Muscle of back (tissue), 11 donors: ENCODE results near the gene ERBB4. TPM values are rescaled to one million over a fixed set of nuclear protein-coding genes. Genes with fewer than 3 reads are reported as not detected.
"Not testable (repeated sequence)": the region's sequence is repeated elsewhere in the genome, so short reads cannot be mapped to it uniquely, and the experiment has no call there.

Experiments
- DNase-seq, 3 donors: peaks; one replicate each; pipeline versions ENCODE4 v3.0.0 to v3.0.0-alpha.2; 2013
- polyA plus RNA-seq, 10 donors: library from polyadenylated mRNA; unstranded; fragments of 120-200 nt; gene quantifications; one replicate each; pipeline ENCODE4 v1.2.1, GENCODE V29; 2013; ENCODE audit not compliant: insufficient read length in 10 of 10

The ERBB4 gene
- polyA plus RNA-seq, 10 donors = 4.4 to 12.2 (median 8.8) TPM

DNA sequence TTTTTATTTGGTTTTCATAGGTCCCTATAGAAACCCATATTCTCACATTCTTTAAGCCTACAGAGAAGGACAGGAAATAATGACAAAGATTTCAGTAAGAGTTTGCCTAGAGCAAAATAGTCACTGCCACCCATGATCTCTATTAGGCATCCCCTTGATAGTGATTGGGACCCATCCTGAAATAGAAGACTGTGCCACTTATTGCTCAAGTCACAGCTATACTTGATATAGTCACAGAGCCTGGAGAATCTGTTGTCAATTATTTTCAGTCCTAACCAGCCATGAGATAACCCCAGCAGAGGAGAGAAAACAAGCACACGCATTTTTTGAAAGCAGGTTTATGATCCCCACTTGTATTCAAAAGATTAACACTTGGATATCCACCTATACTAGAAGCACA lies 8.2 kb downstream of the ERBB4 start:
- DNase-seq = no peak

DNA sequence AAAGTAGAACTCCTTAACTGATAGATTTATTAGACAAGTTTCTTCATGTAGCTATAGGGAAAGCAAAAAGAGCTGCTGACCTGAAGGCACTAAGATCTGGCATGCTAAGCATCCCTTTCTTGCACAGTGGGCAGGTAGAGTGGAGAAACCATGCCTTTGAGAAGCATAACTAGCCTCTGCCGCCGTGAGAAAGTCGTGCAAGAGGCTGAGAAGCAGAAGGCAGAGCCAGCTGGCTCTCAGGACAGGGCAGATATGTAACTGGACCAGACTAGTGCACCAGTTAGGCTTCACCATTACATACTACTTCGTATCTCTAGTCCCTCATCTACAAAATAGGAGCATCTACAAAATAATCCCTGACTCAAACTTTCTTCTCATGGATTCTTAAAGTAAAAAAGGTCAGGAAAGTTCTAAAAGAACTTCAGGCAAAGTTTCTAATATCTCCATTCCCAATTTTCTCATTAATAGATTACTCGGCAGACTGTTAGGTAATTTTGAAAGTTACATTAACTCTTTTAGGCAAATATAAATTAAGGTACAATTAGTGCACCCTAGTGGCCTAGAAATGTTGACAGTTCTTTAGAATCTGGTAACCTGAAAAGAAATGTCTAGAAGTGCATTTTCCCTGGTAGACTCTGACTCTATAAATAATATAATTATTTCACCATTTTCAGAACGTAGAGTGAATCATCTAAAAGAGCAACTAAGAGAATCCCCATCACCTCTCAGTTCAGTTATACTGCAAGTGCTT lies 10.3 kb downstream of the ERBB4 start:
- no peak for DNase-seq

DNA sequence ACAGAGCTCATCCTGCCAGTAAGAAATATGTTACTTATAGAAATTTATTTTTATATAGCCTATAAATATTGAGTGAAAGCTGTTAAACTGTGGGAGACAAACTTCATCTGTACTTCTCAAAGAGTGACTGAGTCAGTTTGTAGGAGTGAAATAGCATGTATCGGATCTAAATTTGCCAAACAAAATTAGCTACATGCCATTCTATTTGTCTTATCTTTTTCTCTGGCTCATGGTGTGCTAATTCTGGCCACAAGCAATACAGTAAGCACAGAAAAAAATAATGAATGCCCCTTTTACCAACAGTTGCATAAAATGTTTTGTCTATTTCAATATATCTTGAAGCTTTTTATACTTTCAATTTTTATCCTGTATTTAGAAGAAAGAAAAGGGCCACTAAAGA lies 12.5 kb downstream of the ERBB4 start:
- DNase-seq = no peak

DNA sequence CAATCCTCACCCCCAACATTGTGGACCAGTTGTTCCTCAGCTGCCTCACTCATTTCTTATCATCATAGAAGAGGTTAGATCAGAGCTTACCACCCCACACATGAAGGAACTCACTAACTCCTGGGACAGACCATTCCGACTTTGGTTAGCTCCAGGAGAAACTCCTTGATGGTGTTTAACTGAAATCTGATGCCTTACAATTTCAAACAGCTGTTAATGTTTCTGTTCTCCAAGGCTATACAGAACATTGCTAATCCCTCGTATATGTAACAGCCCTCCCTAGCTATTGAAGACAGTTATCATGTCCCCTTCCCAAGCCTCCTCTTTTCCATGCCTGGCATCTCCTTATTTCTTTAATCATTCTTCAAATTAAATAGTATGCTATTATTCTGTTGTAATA lies 14.8 kb downstream of the ERBB4 start:
- DNase-seq = peak in 1 of 3 donors; percentile 19

DNA sequence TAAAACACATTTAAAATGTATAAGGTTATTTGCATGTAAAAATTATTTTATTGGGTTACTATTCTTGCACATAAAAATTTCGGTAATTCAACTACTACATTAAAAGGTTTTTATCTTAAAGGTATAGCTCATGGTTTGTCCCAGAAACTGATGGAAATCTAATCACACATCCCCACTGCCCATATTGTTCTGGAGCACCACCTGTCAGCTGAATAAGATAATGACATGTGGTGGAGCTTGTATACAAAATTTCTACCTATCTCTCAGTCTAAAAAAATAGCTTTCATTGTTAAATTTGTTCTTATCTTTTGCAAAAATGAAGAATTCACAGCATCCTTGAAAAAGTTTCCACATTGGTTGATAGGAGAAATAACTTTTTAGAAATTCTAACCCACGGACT lies 18.3 kb downstream of the ERBB4 start:
- peak; percentile 2 to 22 (median 7) for DNase-seq

DNA sequence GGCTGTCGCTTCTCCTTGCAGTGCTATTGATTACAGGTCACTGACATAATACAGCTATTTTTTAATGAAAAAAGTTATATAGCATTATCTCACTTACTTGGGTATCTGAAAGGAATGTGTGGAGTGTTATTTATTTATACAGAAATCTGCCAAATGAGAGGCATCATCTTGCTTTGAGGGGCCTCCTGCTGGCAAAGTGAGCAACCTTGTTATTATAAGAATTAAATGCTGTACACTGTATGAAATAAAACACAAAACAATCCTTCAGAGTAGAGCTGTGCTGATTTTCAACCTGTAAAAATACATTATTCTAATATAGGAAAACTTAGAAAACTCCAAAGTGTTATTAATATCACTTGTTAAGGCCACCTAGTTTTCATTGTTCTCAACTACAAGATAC lies 20.9 kb downstream of the ERBB4 start:
- no peak for DNase-seq

DNA sequence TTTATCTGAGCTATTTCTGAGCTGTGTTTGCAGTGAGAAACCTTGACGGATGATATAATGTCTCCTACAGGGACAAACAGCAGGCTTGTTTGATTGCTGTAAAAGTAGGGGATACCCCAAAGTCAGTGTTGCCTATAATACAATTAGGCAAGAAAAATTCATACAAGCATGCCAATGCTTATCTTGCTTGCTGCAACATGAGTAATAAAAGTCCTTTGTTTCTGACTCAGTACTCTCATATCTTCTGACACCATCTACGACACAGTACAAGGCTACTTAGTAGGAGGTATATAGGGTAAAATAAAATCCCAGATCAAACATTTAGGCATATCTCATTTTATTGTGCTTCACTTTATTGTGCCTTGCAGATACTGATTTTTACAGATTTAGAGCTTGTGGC lies 33.0 kb downstream of the ERBB4 start:
- DNase-seq = no peak

DNA sequence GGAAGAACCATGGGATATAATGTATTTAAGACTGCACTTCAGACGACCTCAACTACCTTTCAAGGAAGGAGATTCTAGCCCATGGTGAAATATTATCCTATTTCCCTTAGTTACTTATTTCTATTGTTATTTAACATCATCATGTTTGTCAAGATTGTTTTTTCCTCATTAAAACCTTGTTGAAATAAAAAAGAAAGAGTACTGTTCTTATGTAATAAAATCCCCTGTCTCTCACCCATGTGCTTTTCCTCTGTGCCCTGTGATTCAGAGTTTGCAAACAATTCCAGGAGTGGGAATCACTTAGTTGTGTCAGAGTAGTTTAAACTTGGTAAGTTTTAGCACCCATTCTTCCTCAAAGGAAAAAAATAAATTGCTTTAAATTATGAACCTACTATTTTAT lies 43.6 kb downstream of the ERBB4 start:
- no peak for DNase-seq

DNA sequence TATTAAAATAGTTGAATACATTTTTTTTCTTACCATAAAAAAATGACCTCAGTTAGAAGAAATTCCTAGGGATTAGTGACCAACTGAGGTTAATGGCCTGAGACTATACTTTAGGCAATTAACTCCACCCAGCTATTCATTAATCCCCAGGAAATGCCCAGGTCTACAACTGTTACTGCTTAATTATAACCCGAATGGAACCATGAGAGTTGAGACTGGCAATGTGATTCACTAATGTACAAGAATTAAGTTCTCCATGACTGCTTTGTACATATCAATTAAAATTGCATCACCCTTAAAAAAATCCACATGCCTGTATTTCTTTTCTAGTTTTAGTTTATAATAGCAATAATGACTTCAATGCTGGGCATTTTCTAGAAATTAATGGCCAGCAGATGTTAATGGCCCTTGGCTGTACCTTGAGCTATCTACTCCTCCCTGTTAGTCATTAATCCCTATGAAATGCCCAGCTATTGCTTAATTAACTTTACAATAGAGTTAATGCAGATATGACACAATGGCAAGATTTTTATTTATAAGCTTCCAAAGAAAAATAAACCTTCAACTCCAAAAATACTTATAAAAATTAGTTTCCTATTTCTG lies 44.1 kb downstream of the ERBB4 start:
- DNase-seq = no peak

DNA sequence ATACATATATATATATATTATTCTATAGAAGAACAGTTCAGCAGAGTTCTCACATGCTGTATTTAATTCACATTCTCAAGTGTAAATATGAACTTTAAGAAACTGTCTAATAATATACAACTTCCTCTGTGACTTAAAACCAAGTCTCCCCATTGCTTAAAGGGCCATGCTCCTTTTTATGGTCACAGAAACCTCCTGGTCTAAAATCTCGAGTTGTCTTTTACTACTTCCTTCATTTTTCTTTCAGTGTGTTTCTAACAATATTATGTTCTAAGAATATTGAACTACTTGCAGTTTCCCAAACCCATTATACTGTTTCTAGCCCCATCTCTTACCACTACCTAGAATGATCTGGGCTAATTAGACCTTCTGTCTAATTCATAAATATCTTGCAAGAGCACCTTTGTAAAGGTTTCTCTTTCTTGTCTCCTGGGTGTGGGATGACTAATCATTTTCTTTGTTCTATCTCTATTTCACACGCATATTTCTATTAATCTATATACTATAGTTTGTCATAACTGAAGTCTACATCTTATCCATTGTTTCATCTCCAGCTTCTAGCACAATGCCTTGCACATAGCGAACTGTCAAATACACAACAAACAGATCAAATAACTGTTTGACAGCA lies 48.8 kb downstream of the ERBB4 start:
- no peak for DNase-seq

DNA sequence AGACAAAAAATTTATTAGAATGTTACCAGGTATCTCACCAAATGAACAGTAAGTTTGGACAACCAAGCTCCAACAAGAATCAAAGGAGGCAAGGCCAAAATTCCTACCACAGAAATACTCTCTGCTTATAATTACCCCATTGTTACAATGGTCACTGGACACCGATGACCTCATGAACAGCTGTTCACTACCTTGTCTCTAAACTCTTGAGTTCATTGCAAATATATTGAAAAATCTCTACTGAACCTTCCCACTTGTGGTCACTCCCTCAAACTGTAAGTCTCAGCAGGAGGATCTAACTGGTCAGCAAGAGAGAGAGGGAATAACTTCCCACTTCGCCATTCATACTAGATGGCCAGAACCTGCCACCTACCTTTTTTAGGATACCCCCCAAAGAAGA lies 50.0 kb downstream of the ERBB4 start:
- DNase-seq = no peak

DNA sequence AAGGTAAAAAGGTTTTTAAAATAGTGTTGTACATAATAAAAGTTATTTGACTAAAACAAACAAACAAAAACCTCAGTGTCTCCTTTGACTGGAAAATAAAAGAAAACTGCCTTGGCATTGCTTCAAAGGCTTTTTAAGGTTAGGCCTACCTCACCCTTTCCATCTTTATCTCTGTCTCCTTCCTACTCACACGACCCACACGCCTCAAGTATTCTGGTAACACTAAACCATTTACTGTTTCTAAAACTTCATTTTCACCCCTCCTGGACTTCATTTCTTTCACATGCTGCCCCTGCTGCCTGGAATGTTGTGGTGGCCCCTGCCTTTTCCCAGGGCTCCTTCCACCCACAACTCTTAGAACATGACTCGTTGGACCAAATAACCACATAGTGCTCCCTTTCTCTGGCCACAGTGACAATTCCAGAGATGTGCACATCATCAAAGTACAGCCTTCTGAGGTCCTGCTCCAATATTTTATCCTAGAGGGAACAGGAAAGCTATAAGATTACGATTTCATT lies 54.0 kb downstream of the ERBB4 start:
- peak in 2 of 3 donors; percentile 1 to 2 for DNase-seq

DNA sequence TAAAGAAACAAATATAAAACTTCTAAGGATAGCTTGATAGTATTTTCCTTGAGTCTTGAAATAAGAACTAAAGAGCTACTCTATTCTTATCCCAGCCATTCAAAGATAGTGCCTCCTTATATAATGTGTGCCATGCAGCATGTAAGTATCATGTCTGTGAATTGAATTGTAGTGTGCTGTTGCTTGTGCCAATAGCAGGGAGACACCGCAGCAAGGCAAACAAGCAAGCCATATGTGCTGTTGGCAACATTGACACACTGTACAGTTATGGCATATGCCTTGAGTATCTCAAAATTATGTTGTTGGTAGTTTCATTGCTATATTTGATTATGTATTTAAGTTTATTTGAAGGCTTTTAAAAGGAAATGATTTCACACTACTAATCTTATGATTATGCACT lies 58.2 kb downstream of the ERBB4 start:
- DNase-seq = no peak

DNA sequence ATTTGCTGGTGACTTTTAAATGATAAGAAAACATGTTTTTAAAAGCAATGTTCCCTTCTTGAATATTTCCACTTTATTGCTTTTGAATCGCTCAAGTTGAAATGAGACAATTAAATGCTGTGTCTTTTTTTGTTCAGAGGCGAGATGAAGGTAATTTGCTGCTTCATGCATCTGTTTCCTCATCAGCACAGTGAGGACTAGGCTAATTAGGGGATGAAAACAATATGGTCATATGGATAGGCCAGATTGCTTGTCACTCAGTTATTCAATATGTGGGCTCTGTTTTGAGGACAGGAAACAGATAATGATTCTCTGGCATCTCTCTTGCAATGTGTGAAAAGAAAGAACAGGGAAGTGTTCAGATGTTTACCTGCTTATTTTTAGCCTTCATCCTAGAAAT lies 61.0 kb downstream of the ERBB4 start:
- no peak for DNase-seq

DNA sequence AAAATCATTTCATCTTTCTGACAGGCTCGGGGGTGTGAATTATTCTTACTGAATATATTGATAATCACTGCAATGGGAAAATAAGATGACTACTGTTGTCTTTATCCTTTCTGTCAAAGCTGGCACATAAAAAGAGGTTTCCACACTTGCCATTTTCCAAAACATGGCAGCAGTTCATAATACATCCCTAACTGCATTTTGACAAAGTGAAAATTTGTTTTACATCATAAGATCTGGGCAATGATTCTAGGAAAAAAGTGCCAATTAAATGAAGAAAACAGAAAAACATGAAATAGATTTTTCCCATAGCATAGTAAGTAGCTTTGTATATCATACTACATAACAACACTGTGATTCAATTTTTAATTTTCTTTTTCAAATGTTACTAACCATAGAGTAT lies 65.4 kb downstream of the ERBB4 start:
- no peak for DNase-seq

DNA sequence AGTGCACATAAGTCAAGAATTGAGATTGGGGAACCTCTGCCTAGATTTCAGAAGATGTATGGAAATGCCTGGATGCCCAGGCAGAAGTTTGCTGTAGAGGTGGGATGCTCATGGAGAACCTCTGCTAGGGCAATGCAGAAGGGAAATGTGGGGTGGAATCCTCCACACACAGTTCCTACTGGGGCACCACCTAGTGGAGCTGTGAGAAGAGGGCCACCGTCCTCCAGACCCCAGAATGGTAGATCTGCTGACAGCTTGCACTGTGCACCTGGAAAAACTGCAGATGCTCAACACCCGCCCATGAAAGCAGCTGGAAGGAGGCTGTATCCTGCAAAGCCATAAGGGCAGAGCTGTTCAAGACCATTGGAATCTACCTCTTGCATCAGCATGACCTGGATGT lies 71.1 kb downstream of the ERBB4 start:
- DNase-seq = not testable (repeated sequence)

DNA sequence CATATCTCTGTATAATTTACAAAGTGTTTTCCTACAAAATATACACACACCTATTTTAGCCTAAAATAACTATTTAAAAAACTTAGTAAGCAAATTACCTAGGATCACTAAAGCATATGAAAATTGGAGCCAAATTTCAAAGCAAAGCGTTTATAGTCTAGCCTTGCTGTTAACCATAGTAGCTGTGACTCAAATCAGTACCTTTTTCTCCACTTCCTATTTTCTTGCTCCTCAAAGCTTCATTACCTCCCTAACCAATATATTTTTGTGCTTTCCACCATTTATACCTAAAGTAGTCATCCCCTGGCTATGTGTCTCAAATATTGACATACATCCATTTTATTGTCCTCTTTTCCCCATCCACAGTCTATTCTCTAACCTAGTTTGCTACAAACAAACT lies 73.1 kb downstream of the ERBB4 start:
- no peak for DNase-seq

DNA sequence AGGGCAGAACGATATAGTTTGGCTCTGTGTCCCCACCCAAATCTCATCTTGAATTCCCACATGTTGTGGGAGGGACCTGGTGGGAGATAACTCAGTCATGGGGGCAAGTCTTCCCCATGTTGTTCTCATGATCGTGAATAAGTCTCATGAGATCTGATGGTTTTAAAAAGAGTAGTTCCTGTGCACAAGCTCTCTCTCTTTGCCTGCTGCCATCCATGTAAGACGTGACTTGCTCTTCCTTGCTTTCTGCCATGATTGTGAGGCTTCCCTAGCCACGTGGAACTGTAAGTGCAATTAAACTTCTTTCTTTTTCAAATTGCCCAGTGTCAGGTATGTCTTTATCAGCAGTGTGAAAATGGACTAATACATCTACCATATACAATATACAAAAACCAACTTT lies 76.9 kb downstream of the ERBB4 start:
- DNase-seq = not testable (repeated sequence)

DNA sequence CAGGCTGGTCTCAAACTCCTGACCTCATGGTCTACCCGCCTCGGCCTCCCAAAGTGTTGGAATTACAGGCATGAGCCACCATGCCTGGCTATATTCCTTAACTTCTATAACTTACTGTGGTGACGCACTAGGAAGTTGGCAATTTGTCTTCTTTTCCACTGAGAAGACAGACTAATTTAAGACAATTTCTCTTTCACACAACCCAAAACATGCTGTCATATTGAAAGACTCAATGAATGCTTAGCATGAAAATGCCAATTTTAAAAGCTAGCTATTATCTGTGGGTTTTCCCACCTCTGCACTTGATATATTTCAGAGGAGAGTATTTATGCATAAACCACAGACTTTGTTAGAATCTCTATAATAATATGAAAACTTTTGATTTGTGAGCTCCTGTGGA lies 84.5 kb downstream of the ERBB4 start:
- DNase-seq = no peak

DNA sequence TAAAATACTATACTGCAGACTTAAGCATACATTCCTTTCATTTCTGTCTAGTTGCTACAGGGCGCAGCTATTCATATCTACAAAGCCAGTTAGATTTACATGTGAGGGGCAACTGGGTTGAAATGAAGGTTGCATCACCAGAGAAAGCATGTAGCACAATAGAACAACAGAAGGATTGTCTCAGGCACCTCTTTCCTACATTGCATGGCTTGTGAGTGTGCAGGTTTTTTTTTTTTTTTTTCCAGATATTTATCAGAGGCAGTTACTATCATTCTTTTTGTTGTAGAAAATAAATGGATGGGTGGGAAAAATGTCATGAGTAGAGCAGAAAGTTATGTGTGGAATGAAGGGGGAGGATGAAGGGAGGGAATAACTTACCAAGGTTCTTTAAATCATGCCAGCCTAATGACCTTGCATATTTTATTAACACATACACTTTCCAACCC lies 86.8 kb downstream of the ERBB4 start:
- peak in 1 of 3 donors; percentile 57 for DNase-seq

DNA sequence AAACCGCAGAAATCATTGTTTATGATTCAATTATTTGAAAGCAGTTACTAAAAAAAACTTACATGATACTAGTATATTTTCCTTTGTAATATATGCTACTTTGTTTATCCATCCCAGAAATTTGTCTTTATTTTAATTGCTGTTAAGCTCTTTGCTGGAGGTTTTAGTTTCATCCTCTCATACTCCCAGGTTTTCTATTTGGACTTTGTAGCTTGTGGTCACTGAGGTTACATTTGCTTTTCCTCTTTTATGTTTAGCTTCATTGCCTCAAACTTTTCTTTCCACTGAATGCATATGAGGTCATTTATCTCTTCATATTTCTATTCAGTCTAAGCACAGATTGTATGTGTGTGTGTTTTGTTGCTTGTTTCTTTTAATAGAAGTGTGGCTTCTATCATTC lies 89.9 kb downstream of the ERBB4 start:
- no peak for DNase-seq

DNA sequence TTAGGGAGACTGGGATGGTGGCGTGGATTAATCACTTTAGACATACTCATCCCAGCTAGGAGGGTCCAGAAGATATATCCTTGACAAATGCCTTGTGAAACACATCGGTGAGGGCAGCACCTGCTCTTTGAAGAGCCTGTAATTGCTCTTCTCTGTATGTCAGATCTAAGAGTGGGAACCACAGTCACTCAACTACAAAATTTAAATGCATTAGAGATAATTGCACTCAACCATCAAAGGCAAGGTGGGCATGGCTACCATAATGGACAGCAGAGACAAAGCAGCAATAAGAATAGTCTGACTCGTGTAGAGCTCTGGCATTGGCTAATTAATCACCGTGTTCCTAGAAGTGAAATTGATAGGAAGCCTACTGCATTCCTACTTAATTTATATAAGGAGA lies 96.8 kb downstream of the ERBB4 start:
- DNase-seq = no peak

DNA sequence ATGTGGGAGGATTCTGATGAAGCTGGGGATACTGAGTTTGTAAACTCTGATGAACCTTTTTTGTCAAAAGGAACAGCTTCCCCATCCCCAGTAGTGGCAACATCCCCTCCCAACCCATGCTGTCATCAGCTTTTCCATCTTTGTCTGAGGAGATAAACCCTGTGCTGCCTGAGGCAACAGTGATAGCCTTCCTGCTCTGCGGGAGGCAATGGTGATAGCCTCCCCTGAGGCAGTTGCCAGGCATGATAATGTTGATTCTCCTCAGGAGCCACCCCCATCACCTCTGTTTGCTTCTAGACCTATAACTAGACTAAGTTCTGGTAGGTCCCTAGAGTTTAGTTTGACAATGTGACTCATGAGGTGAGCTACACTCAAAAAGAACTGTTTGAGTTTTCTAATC lies 97.5 kb downstream of the ERBB4 start:
- DNase-seq = no peak
